ENCODE data around the gene HS2ST1. TPM values are rescaled to one million over a fixed set of nuclear protein-coding genes. Genes with fewer than 3 reads are reported as not detected.

The HS2ST1 gene
- total and polyA plus RNA-seq, 8 donors: 22.5 to 92.2 (median 70.7) TPM

- peaks cover 0 to 14% of the 10 kb centered on the region in 2 donors for H3K36me3 ChIP-seq
- ATAC-seq (no peak), DNase-seq (no peak)
- H3K27me3 ChIP-seq: no peaks in the 10 kb centered on the region
- H3K4me3 ChIP-seq: no peak overlapping the region
- no peak overlapping the region for H3K27ac ChIP-seq
- H3K4me1 ChIP-seq: peaks cover 0 to 15% of the 10 kb centered on the region in 2 donors
- no peaks in the 10 kb centered on the region for H3K9me3 ChIP-seq
- no peak for TF ChIP-seq CTCF (IDR thresholded peaks at IDR 0.05)
- intact Hi-C loops (cut with DNase I): no loop called here
Observed at GRCh38 chr1:86868477-86868876, 46.0 kb upstream of the HS2ST1 start.

- no peaks in the 10 kb centered on the region for H3K9me3 ChIP-seq
- intact Hi-C loops (cut with DNase I): no loop called here
- TF ChIP-seq CTCF (IDR thresholded peaks at IDR 0.05): no peak
- peaks cover 0 to 15% of the 10 kb centered on the region in 2 donors for H3K4me1 ChIP-seq
- no peaks in the 10 kb centered on the region for H3K27me3 ChIP-seq
- DNase-seq (no peak), ATAC-seq (no peak)
- no peak overlapping the region for H3K4me3 ChIP-seq
- H3K27ac ChIP-seq: no peak overlapping the region
- peaks cover 0 to 14% of the 10 kb centered on the region in 2 donors for H3K36me3 ChIP-seq
Observed at GRCh38 chr1:86871001-86871400, 43.4 kb upstream of the HS2ST1 start.

GRCh38 chr1:86872086-86872485 lies 42.3 kb upstream of the HS2ST1 start:
- peaks cover 0 to 14% of the 10 kb centered on the region in 2 donors for H3K36me3 ChIP-seq
- no peaks in the 10 kb centered on the region for H3K9me3 ChIP-seq
- peaks cover 0 to 9% of the 10 kb centered on the region in 2 donors for H3K4me1 ChIP-seq
- DNase-seq (peak in 2 of 4 donors; percentile 5 to 25), ATAC-seq (no peak)
- no peak for TF ChIP-seq CTCF (IDR thresholded peaks at IDR 0.05)
- H3K4me3 ChIP-seq: no peak overlapping the region
- no peaks in the 10 kb centered on the region for H3K27me3 ChIP-seq
- H3K27ac ChIP-seq: no peak overlapping the region
- intact Hi-C loops (cut with DNase I): no loop called here

- DNase-seq (no peak), ATAC-seq (no peak)
- no peak overlapping the region for H3K4me3 ChIP-seq
- TF ChIP-seq CTCF (IDR thresholded peaks at IDR 0.05): no peak
- no peaks in the 10 kb centered on the region for H3K9me3 ChIP-seq
- no peaks in the 10 kb centered on the region for H3K27me3 ChIP-seq
- intact Hi-C loops (cut with DNase I): no loop called here
- no peaks in the 10 kb centered on the region for H3K4me1 ChIP-seq
- no peak overlapping the region for H3K27ac ChIP-seq
- H3K36me3 ChIP-seq: peaks cover 0 to 33% of the 10 kb centered on the region in 2 donors
Observed at GRCh38 chr1:86875722-86876121, 38.7 kb upstream of the HS2ST1 start.

- Histone ChIP-seq H3K36me3 (peaks cover 0 to 3% of the 10 kb centered on the region in 2 donors), H3K27ac (no peak overlapping the region), H3K4me1 (peaks cover 0 to 10% of the 10 kb centered on the region in 2 donors), H3K4me3 (no peak overlapping the region), H3K9me3 (no peaks in the 10 kb centered on the region), H3K27me3 (no peaks in the 10 kb centered on the region)
- ATAC-seq (no peak), DNase-seq (no peak)
- intact Hi-C loops (cut with DNase I): no loop called here
- no peak for TF ChIP-seq CTCF (IDR thresholded peaks at IDR 0.05)
Observed at GRCh38 chr1:86887479-86888162, 26.8 kb upstream of the HS2ST1 start.
